Erythroblast (primary cell): ENCODE results near the gene JAK2.
"Not testable (repeated sequence)": the region's sequence is repeated elsewhere in the genome, so short reads cannot be mapped to it uniquely, and the experiment has no call there.

ENCODE experiments used
- GATA1 ChIP-seq: IDR thresholded peaks from 2 replicates; pipeline ENCODE4 v1.6.1; 2011; ENCODE audit warnings: low read depth, mild to moderate bottlenecking, control low read depth, low read length, moderate library complexity
- POLR2A ChIP-seq: IDR thresholded peaks from 2 replicates; pipeline ENCODE4 v1.6.1; 2011; ENCODE audit warnings: mild to moderate bottlenecking, low read length

DNA sequence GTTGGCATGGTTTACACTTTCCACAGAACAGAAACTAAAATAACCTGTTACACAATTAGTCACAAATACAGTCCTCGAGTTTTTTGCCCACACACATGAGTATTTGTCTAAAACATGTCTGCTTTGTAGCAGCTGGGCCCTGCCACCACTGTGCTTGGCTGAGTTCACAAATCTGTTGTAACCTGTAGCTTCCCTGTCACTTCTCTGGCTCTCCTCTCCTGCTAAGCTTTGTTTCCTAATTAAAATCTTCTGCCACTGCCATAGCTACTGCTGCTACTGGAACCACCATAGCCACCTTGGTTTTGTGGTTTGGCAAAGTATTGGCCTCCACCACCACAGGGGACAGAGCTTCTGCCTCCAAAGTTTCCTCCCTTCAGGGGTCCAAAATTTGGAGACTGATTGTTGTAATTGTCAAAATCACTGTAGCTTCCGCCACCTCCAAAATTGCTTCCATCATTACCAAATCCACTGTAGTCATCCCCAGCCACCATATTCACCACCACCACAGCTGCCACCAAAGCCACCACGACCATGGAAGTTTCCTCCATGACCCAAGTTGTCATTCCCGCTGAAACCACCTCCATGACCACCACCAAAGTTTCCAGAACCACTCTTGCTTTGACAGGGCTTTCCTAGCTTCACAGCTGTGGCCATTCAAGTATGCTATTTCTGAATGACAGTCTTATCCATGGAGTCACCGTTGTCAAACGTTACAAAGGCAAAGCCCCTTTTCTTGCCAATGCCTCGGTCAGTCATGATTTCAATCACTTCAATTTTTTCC, 40.5 kb upstream of the JAK2 start:
- not testable (repeated sequence) for TF ChIP-seq POLR2A, GATA1
